SW480 (cell line): ENCODE measurements around the gene ZSCAN2.

ENCODE experiments used
- DNase-seq: peaks from one replicate; pipeline ENCODE4 v3.0.0-alpha.2; 2016; ENCODE audit warnings: low spot score

The ZSCAN2 gene

GRCh38 chr15:84671211-84671610 lies 70.4 kb downstream of the ZSCAN2 start:
- DNase-seq, result no peak
